H9 (cell line): ENCODE measurements around the gene MEDAG. TPM values are rescaled to one million over a fixed set of nuclear protein-coding genes. Genes with fewer than 3 reads are reported as not detected.

Experiments used
- DNase-seq: peaks from one replicate; pipeline ENCODE4 v3.0.0-alpha.2; 2017
- H2AFZ ChIP-seq: one replicate; pipeline ENCODE4 v1.6.1; 2013; ENCODE audit warnings: mild to moderate bottlenecking, low read length, control low read depth, moderate library complexity
- H2AK5ac ChIP-seq: 2 replicates; pipeline ENCODE4 v1.6.1; 2013; ENCODE audit warnings: low read length, control low read depth, mixed read lengths; ENCODE audit not compliant: insufficient read length
- H2BK120ac ChIP-seq: one replicate; pipeline ENCODE4 v1.6.1; 2013; ENCODE audit warnings: low read depth, mild to moderate bottlenecking, low read length, control low read depth, inconsistent platforms; ENCODE audit not compliant: poor library complexity, severe bottlenecking
- H2BK12ac ChIP-seq: 2 replicates; pipeline ENCODE4 v1.6.1; 2013; ENCODE audit warnings: low read length, control low read depth, mixed read lengths, low read depth; ENCODE audit not compliant: insufficient read length
- H2BK15ac ChIP-seq: 2 replicates; pipeline ENCODE4 v1.6.1; 2013; ENCODE audit warnings: low read depth, low read length, control low read depth
- H2BK20ac ChIP-seq: one replicate; pipeline ENCODE4 v1.6.1; 2013; ENCODE audit warnings: low read depth, mild to moderate bottlenecking, low read length, control low read depth, inconsistent platforms; ENCODE audit not compliant: poor library complexity, severe bottlenecking
- H2BK5ac ChIP-seq: 2 replicates; pipeline ENCODE4 v1.6.1; 2013; ENCODE audit warnings: low read length, control low read depth, mixed read lengths; ENCODE audit not compliant: insufficient read length
- H3K14ac ChIP-seq: 2 replicates; pipeline ENCODE4 v1.6.1; 2013; ENCODE audit warnings: low read length, control low read depth; ENCODE audit not compliant: insufficient read depth
- H3K18ac ChIP-seq: 2 replicates; pipeline ENCODE4 v1.6.1; 2013; ENCODE audit warnings: low read depth, mild to moderate bottlenecking, mixed read lengths, low read length, control low read depth; ENCODE audit not compliant: insufficient read length
- H3K23ac ChIP-seq: 2 replicates; pipeline ENCODE4 v1.6.1; 2013; ENCODE audit warnings: low read length, control low read depth, mixed read lengths, low read depth; ENCODE audit not compliant: insufficient read length
- H3K23me2 ChIP-seq: 2 replicates; pipeline ENCODE4 v1.6.1; 2013; ENCODE audit warnings: low read depth, mild to moderate bottlenecking, mixed read lengths, low read length, control low read depth; ENCODE audit not compliant: insufficient read length, poor library complexity, severe bottlenecking
- H3K27ac ChIP-seq: 2 replicates; pipeline ENCODE4 v1.5.1; 2013; ENCODE audit warnings: low read length, control low read depth, mixed read lengths, low read depth; ENCODE audit not compliant: insufficient read length
- H3K27me3 ChIP-seq: 2 replicates; pipeline ENCODE4 v1.6.1; 2013; ENCODE audit warnings: low read length, control low read depth, inconsistent platforms; ENCODE audit not compliant: insufficient read depth
- H3K4ac ChIP-seq: 2 replicates; pipeline ENCODE4 v1.6.1; 2013; ENCODE audit warnings: low read depth, mild to moderate bottlenecking, control low read depth, inconsistent platforms, low read length, moderate library complexity
- H3K4me1 ChIP-seq: 2 replicates; pipeline ENCODE4 v1.6.1; 2013; ENCODE audit warnings: low read length, control low read depth, inconsistent platforms; ENCODE audit not compliant: insufficient read depth
- H3K4me2 ChIP-seq: 2 replicates; pipeline ENCODE4 v1.6.1; 2013; ENCODE audit warnings: low read length, control low read depth, mixed read lengths; ENCODE audit not compliant: insufficient read length, insufficient read depth
- H3K56ac ChIP-seq: 2 replicates; pipeline ENCODE4 v1.6.1; 2013; ENCODE audit warnings: low read depth, mild to moderate bottlenecking, mixed read lengths, low read length, control low read depth; ENCODE audit not compliant: insufficient read length
- H3K79me1 ChIP-seq: 2 replicates; pipeline ENCODE4 v1.6.1; 2013; ENCODE audit warnings: low read depth, mild to moderate bottlenecking, moderate library complexity, low read length, control low read depth, inconsistent platforms; ENCODE audit not compliant: insufficient read depth, poor library complexity, severe bottlenecking
- H3K79me2 ChIP-seq: 2 replicates; pipeline ENCODE4 v1.6.1; 2013; ENCODE audit warnings: low read length, control low read depth, inconsistent platforms; ENCODE audit not compliant: insufficient read depth
- H3K9ac ChIP-seq: 2 replicates; pipeline ENCODE4 v1.6.1; 2013; ENCODE audit warnings: low read length, control low read depth, mixed read lengths; ENCODE audit not compliant: insufficient read length; ENCODE audit errors: extremely low read depth
- H3K9me3 ChIP-seq: one replicate; pipeline ENCODE4 v1.6.1; 2013; ENCODE audit warnings: low read depth, low read length, inconsistent platforms; ENCODE audit not compliant: control insufficient read depth
- H3T11ph ChIP-seq: one replicate; pipeline ENCODE4 v1.6.1; 2013; ENCODE audit warnings: mild to moderate bottlenecking, low read length, control low read depth, inconsistent platforms
- H4K20me1 ChIP-seq: one replicate; pipeline ENCODE4 v1.6.1; 2013; ENCODE audit not compliant: control insufficient read depth, insufficient read length, insufficient read depth
- H4K5ac ChIP-seq: 2 replicates; pipeline ENCODE4 v1.6.1; 2013; ENCODE audit warnings: low read depth, mild to moderate bottlenecking, mixed read lengths, low read length, control low read depth; ENCODE audit not compliant: insufficient read length
- H4K8ac ChIP-seq: replicated peaks from 2 replicates; pipeline ENCODE4 v1.6.1; 2013; ENCODE audit warnings: low read length, control low read depth, mixed read lengths, low read depth; ENCODE audit not compliant: insufficient read length
- H4K91ac ChIP-seq: 2 replicates; pipeline ENCODE4 v1.6.1; 2013; ENCODE audit warnings: low read depth, mild to moderate bottlenecking, moderate library complexity, mixed read lengths, low read length, control low read depth; ENCODE audit not compliant: insufficient read length
- H3K27ac Mint-ChIP-seq, 3 experiments: 2 replicates in 2 of 3; 3 replicates in 1 of 3; pipeline ENCODE4 v1.8.0; 2020 to 2021; ENCODE audit warnings: mixed read lengths in 3 of 3, mild to moderate bottlenecking in 1 of 3, moderate library complexity in 1 of 3
- H3K27me3 Mint-ChIP-seq: 2 replicates; pipeline ENCODE4 v1.8.0; 2021; ENCODE audit warnings: low read depth, mild to moderate bottlenecking, moderate library complexity, mixed read lengths
- H3K36me3 Mint-ChIP-seq, 3 experiments: 2 replicates in 2 of 3; 3 replicates in 1 of 3; pipeline ENCODE4 v1.8.0; 2020 to 2021; ENCODE audit warnings: low read depth in 3 of 3, mixed read lengths in 3 of 3; ENCODE audit not compliant: insufficient read depth in 1 of 3
- H3K4me1 Mint-ChIP-seq, 2 experiments: 2 replicates each; pipeline ENCODE4 v1.8.0; 2020; ENCODE audit warnings: mixed read lengths in 2 of 2
- H3K4me3 Mint-ChIP-seq, 2 experiments: 2 replicates in 1 of 2; 3 replicates in 1 of 2; pipeline ENCODE4 v1.8.0; 2020 to 2021; ENCODE audit warnings: mild to moderate bottlenecking in 2 of 2, mixed read lengths in 2 of 2, moderate library complexity in 1 of 2
- H3K9me3 Mint-ChIP-seq, 2 experiments: 2 replicates in 1 of 2; 3 replicates in 1 of 2; pipeline ENCODE4 v1.8.0; 2020; ENCODE audit warnings: mild to moderate bottlenecking in 2 of 2, mixed read lengths in 2 of 2, moderate library complexity in 1 of 2
- CTCF ChIP-seq: fragments of 200-600 bp; sonication (generic); conservative IDR thresholded peaks from 3 replicates; pipeline ENCODE4 v1.8.0; 2021; ENCODE audit warnings: antibody characterized with exemption, mild to moderate bottlenecking
- total RNA-seq: library from RNA; stranded (reverse); gene quantifications from 2 replicates; pipeline ENCODE4 v1.2.1, GENCODE V29; 2021

MEDAG gene
- total RNA-seq, 1 experiment from 2014 or later = 0.87 TPM

GRCh38 chr13:30898070-30898469 lies 8.0 kb upstream of the MEDAG start:
- Histone ChIP-seq H4K8ac (no peak overlapping the region), H2BK5ac (no peak overlapping the region), H3K4me2 (no peak overlapping the region), H3K9me3 (no peaks in the 10 kb centered on the region), H3K23me2 (no peaks in the 10 kb centered on the region), H3K79me1 (no peaks in the 10 kb centered on the region), H4K20me1 (no peaks in the 10 kb centered on the region), H3K27me3 (no peaks in the 10 kb centered on the region), H3K14ac (no peak overlapping the region), H3K23ac (no peak overlapping the region), H2BK15ac (no peak overlapping the region), H2BK12ac (no peak overlapping the region), H3K4ac (no peak overlapping the region), H3K79me2 (no peaks in the 10 kb centered on the region), H4K5ac (no peak overlapping the region), H3T11ph (no peak overlapping the region), H4K91ac (no peak overlapping the region), H3K9ac (no peak overlapping the region), H3K4me1 (peaks cover 3% of the 10 kb centered on the region; the same call in 1 of the 2 replicates), H2BK20ac (no peak overlapping the region), H3K27ac (no peak overlapping the region), H3K18ac (no peak overlapping the region), H2AK5ac (no peak overlapping the region), H2AFZ (no peak overlapping the region), H3K56ac (no peak overlapping the region), H2BK120ac (no peak overlapping the region)
- Mint-ChIP-seq H3K4me3 (no peak overlapping the region), H3K27ac (peak overlapping the region in 1 of 3 experiments; percentile 73; a peak in 1 of 7 replicates), H3K27me3 (peaks cover 24% of the 10 kb centered on the region), H3K4me1 (peaks cover 17% of the 10 kb centered on the region in 2 experiments), H3K9me3 (peaks cover 2 to 5% of the 10 kb centered on the region in 2 experiments; a peak in 2 of 5 replicates), H3K36me3 (peaks cover 0 to 3% (median 2%) of the 10 kb centered on the region in 3 experiments; a peak in 3 of 7 replicates)
- no peak for DNase-seq
- TF ChIP-seq CTCF = no peak
